ENCODE data around the gene EXD3.

Gene EXD3

GRCh38 chr9:137432687-137433348 is 9.9 kb upstream of the EXD3 start:
- DNase-seq (ENCODE audit: low read depth in 3 of 3, low spot score in 1 of 3): no peak

- no peak for DNase-seq (ENCODE audit: low read depth in 3 of 3, low spot score in 1 of 3)
Observed at GRCh38 chr9:137431416-137431931, 8.5 kb upstream of the EXD3 start.

GRCh38 chr9:137430723-137431415 is 7.9 kb upstream of the EXD3 start:
- DNase-seq (ENCODE audit: low read depth in 3 of 3, low spot score in 1 of 3): no peak

GRCh38 chr9:137429974-137430722 is 7.2 kb upstream of the EXD3 start:
- DNase-seq (ENCODE audit: low read depth in 3 of 3, low spot score in 1 of 3): no peak

GRCh38 chr9:137429546-137429890 is 6.6 kb upstream of the EXD3 start:
- no peak for DNase-seq (ENCODE audit: low read depth in 3 of 3, low spot score in 1 of 3)

GRCh38 chr9:137428841-137429545 is 6.0 kb upstream of the EXD3 start:
- DNase-seq (ENCODE audit: low read depth in 3 of 3, low spot score in 1 of 3): no peak

- DNase-seq (ENCODE audit: low read depth in 3 of 3, low spot score in 1 of 3): no peak
Observed at GRCh38 chr9:137428311-137428630, 5.3 kb upstream of the EXD3 start.

- DNase-seq (ENCODE audit: low read depth in 3 of 3, low spot score in 1 of 3): no peak
Observed at GRCh38 chr9:137427454-137428310, 4.7 kb upstream of the EXD3 start.

- no peak for DNase-seq (ENCODE audit: low read depth in 3 of 3, low spot score in 1 of 3)
Observed at GRCh38 chr9:137426018-137426681, 3.2 kb upstream of the EXD3 start.

GRCh38 chr9:137423514-137424291 is 741 bp upstream of the EXD3 start:
- no peak for DNase-seq (ENCODE audit: low read depth in 3 of 3, low spot score in 1 of 3)

- DNase-seq (ENCODE audit: low read depth in 3 of 3, low spot score in 1 of 3): no peak
Observed at GRCh38 chr9:137421838-137422603, 941 bp downstream of the EXD3 start.

- no peak for DNase-seq (ENCODE audit: low read depth in 3 of 3, low spot score in 1 of 3)
Observed at GRCh38 chr9:137417161-137418021, 5.6 kb downstream of the EXD3 start.

- DNase-seq (ENCODE audit: low read depth in 3 of 3, low spot score in 1 of 3): no peak
Observed at GRCh38 chr9:137416563-137417151, 6.3 kb downstream of the EXD3 start.

GRCh38 chr9:137416006-137416562 is 6.9 kb downstream of the EXD3 start:
- no peak for DNase-seq (ENCODE audit: low read depth in 3 of 3, low spot score in 1 of 3)

- no peak for DNase-seq (ENCODE audit: low read depth in 3 of 3, low spot score in 1 of 3)
Observed at GRCh38 chr9:137415451-137415850, 7.5 kb downstream of the EXD3 start.

GRCh38 chr9:137412431-137412830 is 10.5 kb downstream of the EXD3 start:
- DNase-seq (ENCODE audit: low read depth in 3 of 3, low spot score in 1 of 3): no peak

Data from stimulated activated CD4-positive, alpha-beta T cell treated with anti-CD3 and anti-CD28 coated beads, TNF-alpha, amount 100 ng/mL, for 1 hour (primary cell).